IPS-NIHi7 (cell line): ENCODE results near the gene SORCS2.

ENCODE experiments used
- DNase-seq: peaks from one replicate; pipeline ENCODE4 v3.0.0; 2012; ENCODE audit warnings: mixed read lengths; ENCODE audit errors: extremely low spot score

SORCS2 gene

GRCh38 chr4:7705593-7705992 is 513.3 kb downstream of the SORCS2 start:
- DNase-seq = no peak

GRCh38 chr4:7708238-7708637 is 515.9 kb downstream of the SORCS2 start:
- DNase-seq = no peak

- no peak for DNase-seq
Observed at GRCh38 chr4:7708981-7709380, 516.6 kb downstream of the SORCS2 start.

- DNase-seq = no peak
Observed at GRCh38 chr4:7709431-7709830, 517.1 kb downstream of the SORCS2 start.

- no peak for DNase-seq
Observed at GRCh38 chr4:7710126-7710525, 517.8 kb downstream of the SORCS2 start.

- DNase-seq = no peak
Observed at GRCh38 chr4:7710576-7711306, 518.4 kb downstream of the SORCS2 start.

GRCh38 chr4:7711307-7711963 is 519.1 kb downstream of the SORCS2 start:
- no peak for DNase-seq

GRCh38 chr4:7712021-7712671 is 519.8 kb downstream of the SORCS2 start:
- no peak for DNase-seq

GRCh38 chr4:7713757-7714156 is 521.4 kb downstream of the SORCS2 start:
- DNase-seq = no peak

- no peak for DNase-seq
Observed at GRCh38 chr4:7714176-7714575, 521.8 kb downstream of the SORCS2 start.

GRCh38 chr4:7714738-7715137 is 522.4 kb downstream of the SORCS2 start:
- DNase-seq = no peak

- DNase-seq = no peak
Observed at GRCh38 chr4:7715271-7716009, 523.1 kb downstream of the SORCS2 start.

GRCh38 chr4:7716010-7716721 is 523.8 kb downstream of the SORCS2 start:
- DNase-seq = no peak

- DNase-seq = no peak
Observed at GRCh38 chr4:7717161-7717560, 524.8 kb downstream of the SORCS2 start.

- no peak for DNase-seq
Observed at GRCh38 chr4:7717946-7718490, 525.7 kb downstream of the SORCS2 start.

- peak; percentile 95 for DNase-seq
Observed at GRCh38 chr4:7719354-7720174, 527.2 kb downstream of the SORCS2 start.

GRCh38 chr4:7721984-7722551 is 529.7 kb downstream of the SORCS2 start:
- DNase-seq = no peak

GRCh38 chr4:7722766-7723387 is 530.5 kb downstream of the SORCS2 start:
- no peak for DNase-seq

- no peak for DNase-seq
Observed at GRCh38 chr4:7723625-7724024, 531.3 kb downstream of the SORCS2 start.

GRCh38 chr4:7725951-7726350 is 533.6 kb downstream of the SORCS2 start:
- DNase-seq = no peak
